Tibial nerve (tissue), 4 donors: ENCODE measurements around the gene PPT1. TPM values are rescaled to one million over a fixed set of nuclear protein-coding genes. Genes with fewer than 3 reads are reported as not detected.

Source experiments
- DNase-seq, 2 donors: peaks; one replicate each; pipeline ENCODE4 v3.0.0-alpha.2; 2019; ENCODE audit warnings: low spot score in 2 of 2
- H3K27ac ChIP-seq, 4 donors: fragments of 200-600 bp; sonication (generic) in 3 of 4; one replicate each; pipeline ENCODE4 v1.5.1; 2017 to 2019; ENCODE audit warnings: mild to moderate bottlenecking in 1 of 4
- H3K27me3 ChIP-seq, 2 donors: fragments of 200-600 bp; sonication (generic) in 1 of 2; one replicate each; pipeline versions ENCODE4 v1.5.1 to v1.6.0; 2017 to 2019
- H3K36me3 ChIP-seq, 3 donors: fragments of 200-600 bp; sonication (generic); one replicate each; pipeline ENCODE4 v1.5.1; 2018 to 2019
- H3K4me1 ChIP-seq, 4 donors: fragments of 200-600 bp; sonication (generic) in 3 of 4; one replicate each; pipeline ENCODE4 v1.5.1; 2017 to 2019
- H3K4me3 ChIP-seq, 4 donors: fragments of 200-600 bp; sonication (generic) in 3 of 4; one replicate each; pipeline ENCODE4 v1.5.1; 2017 to 2019; ENCODE audit warnings: mild to moderate bottlenecking in 1 of 4, moderate library complexity in 1 of 4
- H3K9me3 ChIP-seq, 4 donors: fragments of 200-600 bp; sonication (generic) in 3 of 4; one replicate each; pipeline ENCODE4 v1.5.1; 2017 to 2019
- EP300 ChIP-seq, 2 donors: sonication (generic); formaldehyde crosslinking; IDR thresholded peaks; one replicate each; pipeline ENCODE4 v1.6.1; 2017; ENCODE audit warnings: antibody characterized with exemption in 2 of 2, mild to moderate bottlenecking in 1 of 2
- POLR2A ChIP-seq, 2 donors: fragments of 450-650 bp; IDR thresholded peaks; one replicate each; pipeline ENCODE4 v1.6.1; 2017; ENCODE audit warnings: antibody characterized with exemption in 2 of 2, mild to moderate bottlenecking in 2 of 2, moderate library complexity in 2 of 2
- WGBS, 2 donors: methylation state at CpG; one replicate each; pipeline ENCODE4 v1.1.5; 2018; 5-methylcytosine and 5-hydroxymethylcytosine counted together
- total RNA-seq, 4 donors: library from RNA; depleted of rRNA; stranded (reverse); fragments of >200 nt; gene quantifications; one replicate each; pipeline ENCODE4 v1.1.0, GENCODE V29; 2016
- TF ChIP-seq, protein P1 (sequence below), 5 experiments: fragments of 200-600 bp in 3 of 5; fragments of 450-650 bp in 2 of 5; sonication (generic) in 3 of 5; IDR thresholded peaks; one replicate each; pipeline ENCODE4 v1.5.1; 2016 to 2019; ENCODE audit warnings: antibody characterized with exemption in 5 of 5, mild to moderate bottlenecking in 3 of 5, moderate library complexity in 2 of 5

The PPT1 gene
- total RNA-seq, 4 donors from 2014 or later: 52.8 to 88.5 (median 58.7) TPM

DNA sequence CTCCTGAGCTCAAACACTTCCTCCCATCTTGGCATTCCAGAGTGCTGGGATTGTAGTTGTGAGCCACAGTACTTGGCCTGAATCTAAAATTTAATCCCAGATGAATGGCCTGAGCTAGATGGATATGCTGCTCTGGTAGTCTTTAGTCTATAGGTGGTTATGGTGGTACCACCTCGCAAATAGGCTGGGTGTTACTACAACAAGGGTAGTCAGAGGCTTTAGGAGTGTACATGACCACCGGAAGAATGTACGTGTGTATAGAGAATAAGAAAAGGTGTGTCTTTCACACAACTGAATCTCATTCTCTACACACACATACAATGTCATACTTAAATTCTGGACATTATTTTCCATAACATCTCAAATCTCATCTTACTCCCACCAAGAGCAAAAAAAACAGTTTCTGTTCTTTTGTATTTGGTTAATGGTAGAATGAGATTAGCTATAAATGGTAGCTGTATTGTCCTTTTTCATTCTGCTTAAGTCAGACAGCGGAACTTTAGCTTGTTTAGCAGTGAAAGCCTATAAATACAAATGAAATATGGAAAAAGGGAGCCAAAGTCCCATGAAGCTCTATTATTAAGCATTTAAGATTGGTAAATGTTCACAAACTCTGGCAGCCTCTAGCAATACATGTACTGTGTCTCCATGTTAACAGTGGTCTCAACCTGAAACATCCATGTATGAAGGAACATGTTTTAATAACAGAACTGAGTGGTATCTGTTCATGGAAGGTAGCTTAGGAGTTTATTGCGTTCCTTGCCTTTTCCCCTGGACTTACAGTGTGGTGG lies 40.3 kb downstream of the PPT1 start:
- no peaks in the 10 kb centered on the region for H3K27me3 ChIP-seq
- no peak for DNase-seq
- H3K4me1 ChIP-seq: peaks cover 0 to 92% (median 46%) of the 10 kb centered on the region in 4 donors
- no peaks in the 10 kb centered on the region for H3K9me3 ChIP-seq
- peaks cover 0 to 26% (median 0%) of the 10 kb centered on the region in 3 donors for H3K36me3 ChIP-seq
- no peak overlapping the region for H3K4me3 ChIP-seq
- peak overlapping the region in 2 of 4 donors; percentile 44 to 50 for H3K27ac ChIP-seq
- 83 to 89% methylated on average over 5 of the region's 5 CpGs for WGBS, 2 donors
- TF ChIP-seq EP300 (IDR thresholded peaks at IDR 0.05): no peak
- no peak for TF ChIP-seq POLR2A (IDR thresholded peaks at IDR 0.05)
- TF ChIP-seq, protein P1, sequence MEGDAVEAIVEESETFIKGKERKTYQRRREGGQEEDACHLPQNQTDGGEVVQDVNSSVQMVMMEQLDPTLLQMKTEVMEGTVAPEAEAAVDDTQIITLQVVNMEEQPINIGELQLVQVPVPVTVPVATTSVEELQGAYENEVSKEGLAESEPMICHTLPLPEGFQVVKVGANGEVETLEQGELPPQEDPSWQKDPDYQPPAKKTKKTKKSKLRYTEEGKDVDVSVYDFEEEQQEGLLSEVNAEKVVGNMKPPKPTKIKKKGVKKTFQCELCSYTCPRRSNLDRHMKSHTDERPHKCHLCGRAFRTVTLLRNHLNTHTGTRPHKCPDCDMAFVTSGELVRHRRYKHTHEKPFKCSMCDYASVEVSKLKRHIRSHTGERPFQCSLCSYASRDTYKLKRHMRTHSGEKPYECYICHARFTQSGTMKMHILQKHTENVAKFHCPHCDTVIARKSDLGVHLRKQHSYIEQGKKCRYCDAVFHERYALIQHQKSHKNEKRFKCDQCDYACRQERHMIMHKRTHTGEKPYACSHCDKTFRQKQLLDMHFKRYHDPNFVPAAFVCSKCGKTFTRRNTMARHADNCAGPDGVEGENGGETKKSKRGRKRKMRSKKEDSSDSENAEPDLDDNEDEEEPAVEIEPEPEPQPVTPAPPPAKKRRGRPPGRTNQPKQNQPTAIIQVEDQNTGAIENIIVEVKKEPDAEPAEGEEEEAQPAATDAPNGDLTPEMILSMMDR (IDR thresholded peaks at IDR 0.05): no peak

DNA sequence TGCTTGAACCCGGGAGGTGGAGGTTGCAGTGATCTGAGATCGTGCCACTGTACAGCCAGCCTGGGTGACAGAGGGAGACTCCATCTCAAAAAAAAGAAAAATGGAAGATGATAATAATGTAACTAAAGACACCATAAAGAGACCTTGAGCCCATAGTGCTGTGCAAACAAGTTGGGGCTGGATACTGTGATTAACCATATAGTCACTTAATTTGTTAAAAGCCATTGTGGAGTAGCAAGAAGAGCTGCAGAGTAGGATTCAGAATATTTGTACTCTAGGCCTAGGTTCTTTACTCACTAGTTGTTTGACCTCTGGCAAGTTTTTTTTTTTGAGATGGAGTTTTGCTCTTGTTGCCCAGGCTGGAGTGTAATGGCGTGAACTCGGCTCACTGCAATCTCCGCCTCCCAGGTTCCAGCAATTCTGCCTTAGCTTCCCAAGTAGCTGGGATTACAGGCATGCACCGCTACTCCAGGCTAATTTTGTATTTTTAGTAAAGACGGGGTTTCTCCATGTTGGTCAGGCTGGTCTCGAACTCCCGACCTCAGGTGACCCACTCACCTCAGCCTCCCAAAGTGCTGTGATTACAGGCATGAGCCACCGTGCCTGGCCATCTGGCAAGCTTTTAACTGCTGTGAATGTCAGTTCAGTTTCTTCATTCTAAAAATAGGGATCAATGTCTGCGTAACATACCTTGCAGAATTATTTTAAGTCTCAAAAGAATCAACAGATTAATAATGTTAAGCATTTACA lies 43.7 kb downstream of the PPT1 start:
- Histone ChIP-seq H3K27me3 (no peaks in the 10 kb centered on the region), H3K4me3 (no peak overlapping the region), H3K9me3 (no peaks in the 10 kb centered on the region), H3K36me3 (no peaks in the 10 kb centered on the region), H3K27ac (peak overlapping the region in 2 of 4 donors; percentile 9 to 52), H3K4me1 (peaks cover 3 to 91% (median 55%) of the 10 kb centered on the region in 4 donors)
- TF ChIP-seq EP300 (IDR thresholded peaks at IDR 0.05) (no peak), POLR2A (IDR thresholded peaks at IDR 0.05) (no peak)
- TF ChIP-seq, protein P1 (IDR thresholded peaks at IDR 0.05): no peak
- DNase-seq: no peak
- 80% methylated on average over 11 of the region's 11 CpGs for WGBS, 2 donors

DNA sequence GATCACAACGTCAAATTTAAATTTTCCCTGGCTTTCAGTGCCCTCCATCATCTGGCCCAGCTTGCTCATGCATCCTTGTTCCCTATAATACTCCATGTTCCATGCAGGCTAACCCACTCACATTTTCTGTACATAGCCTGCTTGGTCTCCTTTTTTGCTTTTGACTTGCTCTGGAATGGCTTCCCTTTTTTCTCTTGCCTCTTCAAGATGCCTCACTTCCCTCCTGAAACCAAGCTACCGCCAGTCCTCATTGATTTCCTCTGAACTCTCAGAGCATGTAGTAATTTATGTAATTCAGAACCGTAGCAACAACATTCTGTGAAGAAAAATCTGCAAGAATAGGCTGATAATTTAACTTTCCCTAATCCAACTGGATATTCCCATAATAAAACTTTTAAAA lies 46.2 kb downstream of the PPT1 start:
- DNase-seq: no peak
- Histone ChIP-seq H3K36me3 (no peaks in the 10 kb centered on the region), H3K4me1 (peaks cover 3 to 91% (median 59%) of the 10 kb centered on the region in 4 donors)

DNA sequence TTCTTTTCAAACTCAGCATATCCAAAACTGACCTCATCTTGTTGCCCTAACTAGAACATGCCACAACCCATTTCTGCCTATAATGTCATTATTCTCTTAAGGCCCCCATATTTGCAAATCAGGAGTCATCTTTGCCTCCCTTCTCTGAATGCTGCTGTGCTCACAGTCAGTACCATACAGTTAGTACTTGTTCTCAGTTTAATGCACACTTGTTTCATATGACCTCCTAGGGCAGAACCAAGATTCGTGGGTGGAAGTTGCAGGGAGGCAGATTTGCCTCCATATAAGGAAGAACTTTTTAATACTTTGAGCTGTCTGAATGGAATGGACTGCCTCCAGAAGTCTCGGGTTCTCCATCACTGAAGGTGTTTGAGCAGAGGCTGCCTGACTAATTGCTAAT lies 47.3 kb downstream of the PPT1 start:
- WGBS, 2 donors: 16 to 19% methylated on average over 2 of the region's 2 CpGs
- TF ChIP-seq, protein P1 (IDR thresholded peaks at IDR 0.05): no peak
- peak; percentile 55 to 86 for TF ChIP-seq EP300 (IDR thresholded peaks at IDR 0.05)
- H3K36me3 ChIP-seq: no peaks in the 10 kb centered on the region
- peaks cover 3 to 96% (median 64%) of the 10 kb centered on the region in 4 donors for H3K4me1 ChIP-seq
- no peaks in the 10 kb centered on the region for H3K27me3 ChIP-seq
- H3K27ac ChIP-seq: peak overlapping the region; percentile 66 to 97 (median 84)
- no peaks in the 10 kb centered on the region for H3K9me3 ChIP-seq
- no peak for DNase-seq
- no peak overlapping the region for H3K4me3 ChIP-seq

More for the DNA sequence above, 46.2 kb downstream of the PPT1 start:
- Histone ChIP-seq H3K27me3 (no peaks in the 10 kb centered on the region), H3K9me3 (no peaks in the 10 kb centered on the region), H3K27ac (peak overlapping the region; percentile 40 to 97 (median 84)), H3K4me3 (no peak overlapping the region)
- WGBS, 2 donors: 61 to 67% methylated on average over 3 of the region's 3 CpGs
- TF ChIP-seq EP300 (IDR thresholded peaks at IDR 0.05) (peak in 1 of 2 donors; percentile 21), POLR2A (IDR thresholded peaks at IDR 0.05) (no peak)
- TF ChIP-seq, protein P1 (IDR thresholded peaks at IDR 0.05): no peak

DNA sequence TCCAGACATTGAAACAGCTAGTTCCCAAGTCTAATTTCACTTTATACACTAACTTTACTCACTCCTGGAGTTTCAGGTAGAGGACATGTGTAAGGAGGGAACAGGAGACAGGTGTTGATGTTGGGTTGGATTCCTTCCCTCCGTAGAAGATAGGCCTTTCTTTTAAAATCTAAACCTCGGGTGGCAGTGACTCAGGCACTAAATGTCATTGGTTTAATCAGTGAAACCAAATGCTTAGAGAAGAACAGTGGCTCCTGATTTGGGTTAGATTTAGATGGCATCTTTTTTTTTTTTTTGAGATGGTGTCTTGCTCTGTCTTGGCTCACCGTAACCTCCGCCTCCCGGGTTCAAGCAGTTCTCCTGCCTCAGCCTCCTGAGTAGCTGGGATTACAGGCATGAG lies 49.3 kb downstream of the PPT1 start:
- Histone ChIP-seq H3K27me3 (no peaks in the 10 kb centered on the region), H3K4me3 (no peak overlapping the region), H3K36me3 (peaks cover 0 to 4% (median 0%) of the 10 kb centered on the region in 3 donors), H3K27ac (peak overlapping the region; percentile 31 to 97 (median 78)), H3K4me1 (peaks cover 3 to 98% (median 69%) of the 10 kb centered on the region in 4 donors), H3K9me3 (no peaks in the 10 kb centered on the region)
- TF ChIP-seq POLR2A (IDR thresholded peaks at IDR 0.05) (no peak), EP300 (IDR thresholded peaks at IDR 0.05) (no peak)
- TF ChIP-seq, protein P1 (IDR thresholded peaks at IDR 0.05): no peak
- 85 to 88% methylated on average over 5 of the region's 5 CpGs for WGBS, 2 donors
- DNase-seq: no peak
